DND-41 (cell line): ENCODE measurements around the gene SPEG.
"Not testable (repeated sequence)": the region's sequence is repeated elsewhere in the genome, so short reads cannot be mapped to it uniquely, and the experiment has no call there.

Source experiments
- ATAC-seq: fragments of 200-7000 bp; cut with Tn5 transposase; 3 replicates; pipeline ENCODE4 v1.9.1; 2021; ENCODE audit warnings: low read depth; ENCODE audit not compliant: insufficient read depth
- DNase-seq: peaks from one replicate; pipeline ENCODE4 v3.0.0-alpha.2; 2020
- H2AFZ ChIP-seq: 2 replicates; pipeline ENCODE4 v1.6.0; 2012; ENCODE audit warnings: low read depth, low read length
- H3K27ac ChIP-seq: 2 replicates; pipeline ENCODE4 v1.5.1; 2012; ENCODE audit warnings: low read length, inconsistent platforms
- H3K27me3 ChIP-seq: fragments of 200-600 bp; sonication (generic); 2 replicates; pipeline ENCODE4 v1.6.0; 2012; ENCODE audit warnings: low read length, mild to moderate bottlenecking, inconsistent platforms; ENCODE audit not compliant: insufficient read depth, poor library complexity
- H3K36me3 ChIP-seq: 2 replicates; pipeline ENCODE4 v1.5.1; 2012; ENCODE audit warnings: low read length, inconsistent platforms; ENCODE audit not compliant: insufficient read depth
- H3K4me1 ChIP-seq: 2 replicates; pipeline ENCODE4 v1.5.1; 2012; ENCODE audit warnings: mild to moderate bottlenecking, low read length; ENCODE audit not compliant: insufficient read depth
- H3K4me2 ChIP-seq: 2 replicates; pipeline ENCODE4 v1.6.0; 2012; ENCODE audit warnings: mild to moderate bottlenecking, moderate library complexity, low read length, inconsistent platforms; ENCODE audit not compliant: insufficient read depth
- H3K4me3 ChIP-seq, 2 experiments: fragments of 200-600 bp in 1 of 2; shearing (Covaris generic) in 1 of 2; 2 replicates each; pipeline ENCODE4 v1.5.1; 2012 to 2016; ENCODE audit warnings: inconsistent platforms in 2 of 2, low read length in 2 of 2, mild to moderate bottlenecking in 2 of 2, low read depth in 1 of 2, moderate library complexity in 1 of 2
- H3K79me2 ChIP-seq: 2 replicates; pipeline ENCODE4 v1.6.0; 2012; ENCODE audit warnings: low read length, inconsistent platforms; ENCODE audit not compliant: insufficient read depth
- H3K9ac ChIP-seq: 2 replicates; pipeline ENCODE4 v1.6.0; 2012; ENCODE audit warnings: low read depth, mild to moderate bottlenecking, inconsistent platforms, low read length, moderate library complexity
- H3K9me3 ChIP-seq: 2 replicates; pipeline ENCODE4 v1.5.1; 2012; ENCODE audit warnings: low read length, moderate library complexity, mild to moderate bottlenecking, inconsistent platforms; ENCODE audit not compliant: insufficient read depth, severe bottlenecking
- H4K20me1 ChIP-seq: 2 replicates; pipeline ENCODE4 v1.6.0; 2012; ENCODE audit warnings: low read length; ENCODE audit not compliant: insufficient read depth
- EZH2 ChIP-seq: IDR thresholded peaks from 3 replicates; pipeline ENCODE4 v1.6.1; 2012; ENCODE audit warnings: borderline replicate concordance, low read depth, mild to moderate bottlenecking, moderate library complexity, low read length, inconsistent platforms; ENCODE audit not compliant: severe bottlenecking
- TF ChIP-seq, protein P1 (sequence below): IDR thresholded peaks from 2 replicates; pipeline ENCODE4 v1.5.1; 2012; ENCODE audit warnings: borderline replicate concordance, low read length, moderate library complexity, mild to moderate bottlenecking; ENCODE audit not compliant: poor library complexity, severe bottlenecking; ENCODE audit errors: extremely low read depth

Gene SPEG

DNA sequence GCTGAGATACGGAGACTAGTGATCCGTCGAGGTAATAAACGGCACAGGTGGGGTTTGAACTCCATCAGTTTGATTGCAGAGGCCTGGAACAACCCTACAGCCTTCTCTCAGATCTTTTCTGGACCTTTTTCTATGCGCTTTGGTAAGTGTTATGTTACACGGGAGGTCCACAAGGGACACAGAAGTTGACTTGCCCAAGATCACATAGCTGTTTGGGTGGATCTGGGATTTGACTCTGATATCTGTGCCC lies 45.8 kb upstream of the SPEG start:
- DNase-seq (no peak), ATAC-seq (no peak)
- Histone ChIP-seq H3K79me2 (peaks cover 16% of the 10 kb centered on the region), H3K4me2 (peak overlapping the region; percentile 84), H3K27me3 (no peaks in the 10 kb centered on the region), H3K36me3 (peaks cover 28% of the 10 kb centered on the region), H3K27ac (peak overlapping the region; percentile 64), H3K4me1 (peaks cover 22% of the 10 kb centered on the region), H4K20me1 (peaks cover 21% of the 10 kb centered on the region; the same call in 1 of the 2 replicates), H3K4me3 (peak overlapping the region; percentile 22 to 60; a peak in 3 of 4 replicates), H3K9ac (peak overlapping the region; percentile 59), H2AFZ (peak overlapping the region; percentile 96), H3K9me3 (no peaks in the 10 kb centered on the region)
- TF ChIP-seq, protein P1, sequence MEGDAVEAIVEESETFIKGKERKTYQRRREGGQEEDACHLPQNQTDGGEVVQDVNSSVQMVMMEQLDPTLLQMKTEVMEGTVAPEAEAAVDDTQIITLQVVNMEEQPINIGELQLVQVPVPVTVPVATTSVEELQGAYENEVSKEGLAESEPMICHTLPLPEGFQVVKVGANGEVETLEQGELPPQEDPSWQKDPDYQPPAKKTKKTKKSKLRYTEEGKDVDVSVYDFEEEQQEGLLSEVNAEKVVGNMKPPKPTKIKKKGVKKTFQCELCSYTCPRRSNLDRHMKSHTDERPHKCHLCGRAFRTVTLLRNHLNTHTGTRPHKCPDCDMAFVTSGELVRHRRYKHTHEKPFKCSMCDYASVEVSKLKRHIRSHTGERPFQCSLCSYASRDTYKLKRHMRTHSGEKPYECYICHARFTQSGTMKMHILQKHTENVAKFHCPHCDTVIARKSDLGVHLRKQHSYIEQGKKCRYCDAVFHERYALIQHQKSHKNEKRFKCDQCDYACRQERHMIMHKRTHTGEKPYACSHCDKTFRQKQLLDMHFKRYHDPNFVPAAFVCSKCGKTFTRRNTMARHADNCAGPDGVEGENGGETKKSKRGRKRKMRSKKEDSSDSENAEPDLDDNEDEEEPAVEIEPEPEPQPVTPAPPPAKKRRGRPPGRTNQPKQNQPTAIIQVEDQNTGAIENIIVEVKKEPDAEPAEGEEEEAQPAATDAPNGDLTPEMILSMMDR: no peak
- TF ChIP-seq EZH2: no peak

DNA sequence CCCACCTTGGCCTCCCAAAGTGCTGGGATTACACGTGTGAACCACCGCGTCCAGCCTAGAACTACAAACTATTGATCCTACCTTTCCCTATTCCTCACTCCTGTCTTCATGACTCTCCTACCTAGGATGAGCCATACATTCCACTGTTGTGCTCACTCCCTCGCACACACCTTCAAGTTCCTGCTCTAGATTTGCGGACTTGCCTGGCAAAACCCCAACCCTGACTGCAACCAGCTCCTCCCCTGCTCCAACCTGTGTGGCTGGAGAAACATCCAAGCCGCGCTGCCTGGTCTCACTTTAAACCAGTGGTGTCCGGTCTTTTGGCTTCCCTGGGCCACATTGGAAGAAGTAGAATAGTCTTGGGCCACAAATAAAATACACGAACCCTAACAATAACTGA lies 41.9 kb upstream of the SPEG start:
- H3K36me3 ChIP-seq: no peaks in the 10 kb centered on the region
- H3K79me2 ChIP-seq: no peaks in the 10 kb centered on the region
- no peak for DNase-seq
- H3K4me2 ChIP-seq: no peak overlapping the region
- no peak overlapping the region for H3K9ac ChIP-seq
- no peak for ATAC-seq
- peaks cover 22% of the 10 kb centered on the region for H3K4me1 ChIP-seq
- TF ChIP-seq EZH2: no peak
- TF ChIP-seq, protein P1: no peak
- no peaks in the 10 kb centered on the region for H3K9me3 ChIP-seq
- H3K4me3 ChIP-seq: no peak overlapping the region
- no peaks in the 10 kb centered on the region for H3K27me3 ChIP-seq
- H3K27ac ChIP-seq: no peak overlapping the region
- no peaks in the 10 kb centered on the region for H4K20me1 ChIP-seq
- H2AFZ ChIP-seq: no peak overlapping the region

DNA sequence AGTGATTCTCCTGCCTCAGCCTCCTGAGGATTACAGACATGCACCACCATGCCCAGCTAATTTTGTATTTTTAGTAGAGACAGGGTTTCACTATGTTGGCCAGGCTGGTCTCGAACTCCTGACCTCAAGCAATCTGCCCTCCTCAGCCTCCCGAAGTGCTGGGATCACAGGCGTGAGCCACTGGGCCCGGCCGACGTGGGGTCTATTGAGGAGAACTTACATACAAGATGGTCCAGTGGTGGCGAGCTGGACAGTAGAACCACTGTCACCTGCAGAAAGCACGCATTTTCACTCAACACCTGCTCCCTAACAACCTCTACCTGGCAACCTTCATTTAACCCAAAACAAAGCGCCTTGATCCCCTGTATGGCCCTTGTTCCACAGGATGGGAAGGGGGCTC lies 39.6 kb upstream of the SPEG start:
- not testable (repeated sequence) for DNase-seq, H3K9me3 ChIP-seq, H3K4me2 ChIP-seq, H2AFZ ChIP-seq, ATAC-seq, H3K36me3 ChIP-seq, H3K4me3 ChIP-seq, H3K9ac ChIP-seq, H3K27ac ChIP-seq, H4K20me1 ChIP-seq, H3K79me2 ChIP-seq, H3K27me3 ChIP-seq
- peaks cover 13% of the 10 kb centered on the region for H3K4me1 ChIP-seq

DNA sequence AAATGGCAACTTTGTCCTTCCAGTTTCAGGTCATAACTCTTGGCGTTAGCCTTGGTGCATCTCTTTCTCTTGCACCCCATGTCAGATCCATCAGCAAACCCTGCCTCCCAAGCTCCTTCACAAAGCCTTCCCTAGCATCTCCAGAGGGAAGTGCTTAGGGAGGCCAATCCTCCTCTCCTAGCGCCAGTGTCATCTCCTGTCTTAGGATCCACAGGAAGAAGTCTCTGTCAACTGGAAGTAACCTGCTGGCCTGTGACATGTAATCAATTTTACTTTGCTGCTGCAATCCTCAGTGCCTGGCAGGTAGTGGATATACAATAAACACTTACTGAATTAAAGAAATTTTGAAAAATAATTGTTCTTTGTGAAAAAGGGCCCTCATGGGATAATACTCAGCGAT lies 39.0 kb upstream of the SPEG start:
- Histone ChIP-seq H3K27ac (no peak overlapping the region), H2AFZ (no peak overlapping the region), H4K20me1 (no peaks in the 10 kb centered on the region), H3K27me3 (no peaks in the 10 kb centered on the region), H3K36me3 (no peaks in the 10 kb centered on the region), H3K9ac (no peak overlapping the region), H3K4me3 (no peak overlapping the region), H3K9me3 (no peaks in the 10 kb centered on the region), H3K4me1 (peaks cover 13% of the 10 kb centered on the region), H3K79me2 (no peaks in the 10 kb centered on the region), H3K4me2 (no peak overlapping the region)
- ATAC-seq (no peak), DNase-seq (no peak)
- no peak for TF ChIP-seq EZH2
- TF ChIP-seq, protein P1: no peak
